HG02938 (cell line): ENCODE results near the gene ACO2.
"Not testable (repeated sequence)": the region's sequence is repeated elsewhere in the genome, so short reads cannot be mapped to it uniquely, and the experiment has no call there.

Experiments used
- ATAC-seq: cut with Tn5 transposase; IDR thresholded peaks from one replicate; pipeline ENCODE4 v1.9.1; 2021; ENCODE audit warnings: mild to moderate bottlenecking, moderate library complexity; ENCODE audit not compliant: unreplicated experiment

ACO2 gene

DNA sequence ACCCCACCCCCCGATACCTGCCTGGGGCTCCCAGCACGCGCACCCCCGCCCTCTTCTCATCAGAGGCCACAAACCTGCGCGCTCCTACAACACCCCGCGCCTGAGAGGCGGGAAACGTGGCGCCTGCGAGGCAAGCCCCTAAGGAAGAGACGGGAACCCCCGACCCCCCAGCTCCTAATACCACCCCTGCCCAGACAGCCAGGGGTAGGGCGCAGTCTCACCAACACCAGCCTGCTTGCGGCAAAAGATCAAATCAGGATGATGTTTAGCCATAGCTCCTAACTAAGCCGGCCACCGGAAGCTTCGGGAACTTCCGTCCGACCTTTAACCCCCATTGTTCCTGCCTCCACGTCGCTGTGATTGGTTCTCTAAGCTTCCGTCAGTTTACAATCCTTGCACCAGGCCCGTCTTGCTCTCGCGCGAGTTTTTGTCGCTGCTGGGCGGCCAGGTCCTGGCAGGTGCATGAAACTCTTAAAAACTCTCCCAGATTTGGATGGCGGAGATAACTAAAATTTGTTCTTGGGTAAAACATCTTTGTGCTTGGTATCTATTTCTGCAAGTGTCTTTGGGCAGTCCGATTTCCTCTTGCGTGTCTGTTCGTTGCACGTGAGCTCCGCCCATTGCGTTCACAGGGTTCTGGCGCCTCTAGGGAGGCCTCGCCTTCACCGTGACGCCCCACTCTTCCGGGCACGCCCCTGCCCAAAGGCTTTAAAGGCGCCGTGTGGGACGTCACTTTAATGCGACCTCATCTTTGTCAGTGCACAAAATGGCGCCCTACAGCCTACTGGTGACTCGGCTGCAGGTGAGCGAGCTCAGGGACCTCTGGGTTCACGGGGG lies at the start of gene ACO2, which contains the start of gene PHF5A:
Gene ACO2 (plus strand): TSS at position 737 of the 837 bp plus-strand sequence. CDS start 30 bp downstream, at position 767.
Gene PHF5A (minus strand): TSS at position 312 of the 837 bp plus-strand sequence. CDS start 39 bp downstream, at position 273.
- ATAC-seq: peak; percentile 82

DNA sequence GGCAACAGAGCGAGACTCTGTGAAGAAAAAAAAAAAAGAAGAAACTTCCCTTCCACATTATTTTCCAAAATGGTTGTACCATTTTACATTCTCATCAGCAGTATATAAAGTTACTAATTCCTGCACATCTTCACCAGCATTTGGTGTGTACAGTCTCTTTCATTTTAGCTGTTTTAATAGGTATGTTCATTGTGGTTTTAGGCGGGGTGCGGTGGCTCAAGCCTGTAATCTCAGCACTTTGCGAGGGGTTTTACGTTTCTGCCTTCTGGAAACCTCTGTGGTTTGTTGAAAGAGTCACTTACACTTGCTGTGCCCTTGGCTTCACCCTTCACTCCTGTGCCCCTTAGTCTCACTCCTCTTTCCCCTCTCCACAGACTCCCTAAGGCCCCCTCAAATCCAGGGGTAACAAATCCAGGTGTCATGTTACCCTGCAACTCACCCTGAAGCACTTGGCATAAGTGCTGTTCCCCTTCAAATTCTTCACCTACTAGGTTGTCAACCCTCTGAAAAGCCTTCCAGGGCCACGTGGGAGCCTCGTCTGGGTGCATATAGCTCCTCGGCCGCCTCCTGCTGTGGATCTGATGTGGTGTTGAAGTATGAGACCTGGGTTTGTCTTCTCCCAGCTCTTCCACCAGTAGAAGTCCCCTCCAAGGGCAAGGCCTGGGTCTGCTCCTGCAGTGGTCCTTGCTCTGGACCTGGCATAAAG lies 43.1 kb upstream of the ACO2 start:
- ATAC-seq: no peak

DNA sequence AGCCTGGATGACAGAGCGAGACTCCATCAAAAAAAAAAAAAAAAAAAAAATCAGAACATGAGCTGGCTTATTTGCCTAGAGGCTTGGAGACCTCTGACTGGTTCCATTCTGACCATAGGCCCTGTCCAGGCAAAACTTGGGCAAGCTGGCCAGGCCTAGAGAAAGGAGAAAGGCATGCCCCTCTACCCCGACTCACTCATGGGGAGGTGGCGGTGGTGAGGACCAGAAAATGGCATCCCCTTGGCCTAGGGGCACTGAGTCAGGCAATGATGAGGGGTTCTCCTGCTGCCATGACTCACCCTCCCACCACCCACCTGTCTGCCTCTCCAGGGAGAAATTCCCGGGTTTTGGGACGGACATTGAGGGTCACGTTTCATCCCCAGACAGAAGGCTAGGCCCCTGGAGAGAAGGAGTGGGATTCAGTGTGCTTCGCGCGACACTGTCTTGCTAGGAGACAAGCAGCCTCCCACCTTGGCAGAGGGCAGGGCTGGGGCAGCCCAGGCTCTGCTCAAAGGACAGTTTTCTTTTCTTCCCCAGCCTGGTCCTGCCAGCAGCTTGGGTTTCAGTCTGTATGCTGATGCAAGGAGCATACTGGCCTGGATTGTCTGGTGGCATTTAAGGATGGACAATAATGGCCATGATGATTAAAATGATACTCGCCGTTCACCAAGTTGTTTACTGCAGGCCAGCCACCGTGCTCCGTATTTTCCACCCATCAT lies 39.5 kb upstream of the ACO2 start:
- no peak for ATAC-seq

DNA sequence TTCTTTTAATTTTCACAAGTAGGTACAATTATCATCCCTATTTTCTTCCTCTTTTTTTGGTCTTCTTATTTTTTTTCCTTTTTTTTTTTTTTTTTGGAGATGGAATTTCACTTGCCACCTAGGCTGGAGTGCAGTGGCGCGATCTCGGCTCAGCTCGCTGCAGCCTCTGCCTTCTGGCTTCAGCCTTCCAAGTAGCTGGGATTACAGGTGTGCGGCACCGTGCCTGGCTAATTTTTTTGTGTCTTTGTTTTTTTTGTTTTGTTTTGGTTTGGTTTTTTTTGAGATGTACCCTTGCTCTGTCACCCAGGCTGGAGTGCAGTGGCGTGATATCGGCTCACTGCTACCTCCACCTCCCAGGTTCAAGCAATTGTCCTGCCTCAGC lies 39.0 kb upstream of the ACO2 start:
- ATAC-seq: no peak

DNA sequence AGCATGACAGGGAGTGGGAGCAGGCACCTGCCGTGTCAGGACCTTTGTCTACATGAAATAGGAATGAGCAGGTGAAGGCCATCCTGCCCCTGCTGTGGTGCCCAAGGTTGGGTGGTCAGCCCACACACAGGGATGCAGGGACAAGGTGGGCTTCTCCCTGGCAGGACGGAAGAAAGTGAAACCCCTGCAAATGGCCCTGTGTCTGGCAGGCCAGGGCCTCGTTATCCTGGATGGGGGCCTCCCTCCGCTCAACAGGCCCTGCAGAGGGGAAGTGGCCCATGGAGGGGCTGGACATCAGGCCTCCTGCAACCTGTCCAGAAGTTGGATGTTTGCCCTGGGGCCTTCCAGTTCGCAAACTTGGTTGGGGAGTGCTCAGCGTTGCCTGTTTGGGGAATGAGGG lies 37.3 kb upstream of the ACO2 start:
- ATAC-seq: no peak

DNA sequence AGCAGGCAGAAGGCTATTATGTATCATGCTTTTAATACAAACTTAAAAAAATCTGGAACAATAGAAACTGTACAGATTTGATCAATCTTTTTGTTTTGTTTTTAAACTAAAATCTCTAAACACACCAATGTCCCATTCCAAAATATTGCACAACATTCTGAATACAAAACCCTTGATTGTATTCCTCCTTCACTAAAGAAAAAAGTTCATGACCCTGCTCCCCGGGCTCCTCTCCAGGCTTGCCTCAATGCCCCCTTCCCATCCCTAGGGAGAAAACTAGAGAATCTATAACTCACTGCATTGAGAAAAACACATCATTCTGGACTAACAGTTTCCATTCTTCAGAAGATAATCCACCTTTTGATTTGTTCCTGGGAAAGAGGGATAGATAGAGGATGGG lies 35.4 kb upstream of the ACO2 start:
- not testable (repeated sequence) for ATAC-seq

DNA sequence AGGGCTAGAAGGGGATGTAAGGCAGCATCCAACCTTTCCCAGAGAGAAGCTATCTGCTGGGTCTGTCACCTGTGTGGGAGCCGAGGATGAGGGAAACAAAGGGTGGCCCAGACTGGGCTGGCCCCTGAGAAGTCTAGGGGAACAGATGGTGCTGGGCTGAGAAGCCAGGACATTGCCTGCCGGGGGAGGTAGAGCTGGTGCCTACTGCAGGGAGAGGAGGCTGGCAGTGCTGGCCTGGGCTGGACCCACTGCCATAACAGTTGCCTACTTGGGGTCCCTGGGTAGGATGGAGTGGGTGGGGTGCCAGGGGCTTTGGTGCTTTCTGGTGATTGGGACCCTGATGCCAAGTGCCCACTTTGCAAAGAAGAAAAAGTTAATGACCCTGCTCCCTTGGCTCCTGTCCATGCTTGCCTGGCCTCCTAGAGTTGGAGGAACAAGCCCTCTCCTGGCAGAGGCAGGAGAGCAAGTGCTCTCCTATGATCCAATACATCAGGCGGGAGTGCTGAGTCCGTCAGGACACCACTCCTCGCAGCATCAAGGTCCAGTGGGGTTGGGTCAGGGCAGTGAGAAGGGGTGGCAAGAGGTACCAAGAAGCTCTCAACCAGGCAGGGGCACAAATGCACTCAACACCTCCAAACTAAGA lies 34.4 kb upstream of the ACO2 start:
- not testable (repeated sequence) for ATAC-seq

DNA sequence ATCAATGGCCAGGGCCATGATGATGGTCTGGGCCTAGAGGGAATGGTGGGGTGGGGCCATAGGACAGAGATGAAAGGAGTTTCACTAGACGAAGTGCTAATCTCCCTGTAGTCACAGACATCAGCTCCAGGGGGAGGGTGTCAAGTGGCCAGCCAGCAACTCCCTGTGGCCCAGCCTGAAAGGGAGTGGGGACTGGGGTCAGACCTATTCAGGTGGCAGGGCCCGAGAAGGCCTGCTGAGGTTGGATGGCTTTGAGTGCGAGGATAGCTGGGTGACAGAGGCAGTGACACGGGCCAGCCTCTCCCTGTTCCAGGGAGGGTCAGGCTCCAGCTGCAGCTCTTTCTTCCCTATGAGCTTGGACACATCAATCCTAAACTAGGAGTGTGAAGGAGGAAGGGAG lies 33.4 kb upstream of the ACO2 start:
- no peak for ATAC-seq

DNA sequence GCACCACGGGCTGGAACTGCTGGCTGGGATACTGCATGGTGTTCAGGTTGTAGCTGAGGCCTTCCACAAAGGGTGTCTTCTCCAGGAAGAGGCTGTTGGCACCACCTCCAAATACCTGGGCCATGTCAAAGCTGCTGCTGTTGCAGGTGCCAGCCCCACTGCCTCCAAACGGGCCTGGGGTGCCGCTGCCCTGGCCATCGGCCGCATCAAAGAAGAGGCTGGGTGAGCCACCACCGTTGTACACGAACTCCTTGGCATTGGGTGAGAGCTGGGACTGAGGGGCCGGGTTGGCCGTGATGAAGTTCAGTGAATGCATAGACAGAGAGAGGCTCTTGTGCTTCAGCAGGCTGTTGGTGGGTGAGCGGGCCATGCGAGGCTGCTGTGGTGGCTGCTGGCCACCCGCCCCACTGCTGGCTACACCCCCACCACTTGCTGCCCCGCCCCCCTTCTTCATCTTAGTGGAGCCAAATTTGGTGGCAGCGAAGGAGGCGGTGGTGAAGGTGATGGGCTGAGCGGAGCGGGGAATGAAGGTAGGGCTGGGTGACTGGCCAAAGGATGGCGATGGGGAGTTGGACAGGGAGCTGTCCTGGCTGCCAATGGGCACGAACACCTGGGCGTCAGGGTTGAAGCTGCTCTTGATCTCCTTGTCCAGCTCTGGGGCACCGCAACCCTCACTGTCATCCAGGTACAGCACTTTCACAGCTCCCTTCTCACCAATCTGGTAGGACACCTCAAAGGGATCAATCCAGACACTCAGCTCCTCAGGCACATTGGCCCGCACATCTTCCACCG lies 32.4 kb upstream of the ACO2 start:
- no peak for ATAC-seq

DNA sequence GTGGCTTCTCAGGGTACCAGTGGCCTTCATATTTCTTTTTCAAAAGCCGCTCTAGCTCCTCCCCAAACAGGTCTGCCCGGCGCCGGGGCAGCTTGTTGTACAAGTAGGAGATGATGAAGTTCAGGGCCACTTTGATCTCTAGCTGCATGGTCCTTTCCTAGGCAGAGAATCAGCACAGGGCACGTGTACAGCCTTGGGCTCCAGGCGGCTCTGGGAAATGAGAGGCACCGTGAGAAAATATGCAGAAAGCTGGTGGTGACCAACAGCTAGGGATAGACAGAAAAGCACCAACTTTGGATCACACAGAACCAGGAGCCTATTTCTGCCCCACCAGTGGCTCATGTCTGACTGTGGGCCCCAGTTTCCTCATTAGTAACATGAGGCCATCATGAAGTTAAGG lies 31.7 kb upstream of the ACO2 start:
- ATAC-seq: no peak

DNA sequence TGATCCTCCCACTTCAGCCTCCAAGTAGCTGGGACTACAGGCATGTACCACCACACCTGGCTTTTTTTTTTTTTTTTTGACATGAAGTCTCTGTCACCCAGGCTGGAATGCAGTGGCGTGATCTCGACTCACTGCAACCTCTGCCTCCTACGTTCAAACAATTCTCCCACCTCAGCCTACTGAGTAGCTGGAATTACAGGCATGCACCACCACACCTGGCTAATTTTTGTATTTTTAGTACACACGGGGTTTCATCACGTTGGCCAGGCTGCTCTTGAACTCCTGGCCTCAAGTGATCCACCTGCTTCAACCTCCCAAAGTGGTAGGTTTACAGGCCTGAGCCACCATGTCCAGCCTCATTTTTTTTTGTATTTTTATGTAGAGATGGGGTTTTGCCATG lies 28.4 kb upstream of the ACO2 start:
- ATAC-seq: not testable (repeated sequence)

DNA sequence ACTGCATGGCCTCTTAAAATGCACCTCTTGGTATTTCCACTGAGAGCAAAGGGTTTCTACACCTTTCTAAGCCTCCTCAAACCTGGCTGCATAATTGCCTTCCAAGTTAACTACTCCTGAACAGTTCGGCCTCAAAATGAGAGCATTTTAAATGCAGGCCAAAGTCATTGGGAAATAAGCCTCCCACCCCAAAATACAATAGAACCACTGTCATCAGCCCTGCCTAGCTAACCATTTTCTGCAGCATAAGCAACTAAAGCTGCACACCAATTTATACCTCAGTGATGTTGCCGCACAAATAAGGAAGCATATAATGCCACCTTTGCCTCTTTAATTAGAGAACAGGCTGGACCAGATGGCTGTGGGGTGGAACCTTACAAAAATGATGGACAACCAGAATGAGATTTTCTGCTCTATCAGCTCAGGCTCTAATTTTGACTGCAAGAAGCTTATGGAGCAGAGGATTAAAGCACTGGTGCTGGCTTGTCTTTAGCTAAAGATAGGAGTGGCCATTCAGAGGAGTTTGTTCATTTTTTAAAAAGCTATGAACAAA lies 26.6 kb upstream of the ACO2 start:
- ATAC-seq: no peak

DNA sequence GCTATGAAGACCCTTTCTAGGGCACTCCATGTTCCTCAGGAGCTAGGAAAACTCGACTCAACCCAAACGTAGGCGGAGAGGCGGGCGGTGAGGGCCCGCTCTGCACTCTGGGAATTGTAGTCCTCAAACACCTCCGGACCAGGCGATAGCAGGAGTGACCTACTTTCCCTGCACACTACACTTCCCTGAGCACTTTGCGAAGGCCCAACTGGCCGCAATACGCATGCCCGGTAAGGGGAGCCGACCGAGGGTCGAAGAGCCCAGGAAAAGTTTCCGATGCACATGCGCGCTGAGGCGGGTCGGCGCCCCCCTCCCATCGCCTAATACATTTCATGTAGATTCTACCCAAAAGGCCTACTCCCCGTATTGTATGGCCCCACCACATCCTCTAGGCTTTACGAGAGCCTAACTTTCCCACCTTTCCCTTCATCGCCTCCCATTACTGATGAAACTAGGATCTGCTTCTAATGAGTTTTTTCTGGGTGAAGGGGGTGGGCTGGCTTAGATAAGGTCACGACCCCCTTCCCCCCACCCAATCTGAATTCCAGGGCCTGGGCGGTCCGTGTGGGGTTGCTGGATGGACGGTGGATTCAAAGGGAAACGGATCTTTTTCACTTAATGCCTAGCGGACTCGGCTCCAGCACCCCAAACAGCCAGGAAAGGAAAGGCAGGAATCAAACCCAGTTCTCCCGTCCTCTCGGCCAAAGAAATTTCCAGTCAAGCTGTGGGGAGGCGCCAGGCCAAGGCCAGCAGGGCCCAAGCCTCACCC lies 24.4 kb upstream of the ACO2 start:
- ATAC-seq: peak; percentile 48

DNA sequence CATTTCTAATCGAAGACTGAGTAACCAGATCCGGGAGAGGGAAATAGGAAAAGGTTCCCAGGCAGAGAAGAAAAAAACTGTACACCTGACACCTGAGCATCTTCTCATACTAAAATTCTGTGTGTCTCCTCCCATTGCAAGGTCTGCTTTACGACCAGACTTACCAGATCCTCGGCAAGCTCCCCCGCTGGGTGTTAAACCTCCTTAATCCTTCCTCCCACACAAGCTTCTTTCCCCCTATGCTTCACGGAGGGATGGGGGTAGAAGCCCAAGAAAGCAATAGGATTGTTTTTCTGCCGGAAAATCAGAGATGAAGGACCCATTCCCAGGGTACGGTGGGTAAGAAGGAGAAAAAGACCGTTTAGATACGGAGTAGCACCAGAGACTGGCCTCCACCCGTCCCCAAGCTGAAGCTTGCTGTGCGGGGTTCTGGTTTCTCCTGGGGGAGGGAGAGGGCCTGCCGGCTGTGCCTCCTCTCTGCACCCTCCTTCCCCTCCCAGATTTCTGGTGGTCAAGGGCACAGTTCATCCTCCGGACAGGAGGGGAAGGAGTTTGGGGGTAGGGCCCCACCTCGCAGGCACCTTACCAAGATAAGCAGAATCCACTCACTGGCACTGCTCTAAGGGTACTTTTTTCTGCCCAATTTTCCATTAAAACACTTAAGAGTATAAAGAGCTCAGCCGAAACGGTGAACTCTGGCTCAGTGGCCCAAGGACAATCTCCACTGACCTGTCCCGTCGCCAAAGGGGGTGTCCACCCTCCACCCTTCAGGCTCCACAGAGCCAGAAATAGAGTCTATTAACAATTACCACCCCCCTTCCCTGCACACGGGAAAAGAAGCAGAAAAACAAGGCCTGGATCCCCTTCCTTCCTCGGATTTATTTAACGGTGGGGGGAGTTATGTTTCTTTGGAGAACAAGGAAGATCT lies 23.5 kb upstream of the ACO2 start:
- no peak for ATAC-seq

DNA sequence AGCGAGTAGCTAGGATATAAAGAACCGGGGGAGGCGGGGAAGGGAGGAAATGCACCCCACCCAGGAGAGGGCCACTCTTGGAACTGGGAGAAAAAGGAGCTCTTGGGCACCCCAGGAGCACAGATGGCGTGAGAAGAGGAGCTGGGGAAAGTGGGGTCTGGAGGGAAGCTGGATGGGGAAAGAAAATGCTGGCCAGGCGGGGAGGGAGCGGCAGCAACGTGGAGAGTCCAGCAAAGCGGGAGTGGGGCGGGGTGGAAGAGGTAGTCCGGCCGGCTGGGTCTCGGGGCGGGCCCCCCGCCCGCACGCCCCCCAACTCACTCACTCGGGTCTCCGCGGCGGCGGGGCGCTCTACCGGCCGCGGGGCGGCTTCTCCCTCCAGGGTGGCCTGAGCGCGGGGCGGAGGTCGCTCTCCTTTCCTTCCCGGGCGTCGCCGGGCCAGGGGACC lies 22.8 kb upstream of the ACO2 start:
- no peak for ATAC-seq

DNA sequence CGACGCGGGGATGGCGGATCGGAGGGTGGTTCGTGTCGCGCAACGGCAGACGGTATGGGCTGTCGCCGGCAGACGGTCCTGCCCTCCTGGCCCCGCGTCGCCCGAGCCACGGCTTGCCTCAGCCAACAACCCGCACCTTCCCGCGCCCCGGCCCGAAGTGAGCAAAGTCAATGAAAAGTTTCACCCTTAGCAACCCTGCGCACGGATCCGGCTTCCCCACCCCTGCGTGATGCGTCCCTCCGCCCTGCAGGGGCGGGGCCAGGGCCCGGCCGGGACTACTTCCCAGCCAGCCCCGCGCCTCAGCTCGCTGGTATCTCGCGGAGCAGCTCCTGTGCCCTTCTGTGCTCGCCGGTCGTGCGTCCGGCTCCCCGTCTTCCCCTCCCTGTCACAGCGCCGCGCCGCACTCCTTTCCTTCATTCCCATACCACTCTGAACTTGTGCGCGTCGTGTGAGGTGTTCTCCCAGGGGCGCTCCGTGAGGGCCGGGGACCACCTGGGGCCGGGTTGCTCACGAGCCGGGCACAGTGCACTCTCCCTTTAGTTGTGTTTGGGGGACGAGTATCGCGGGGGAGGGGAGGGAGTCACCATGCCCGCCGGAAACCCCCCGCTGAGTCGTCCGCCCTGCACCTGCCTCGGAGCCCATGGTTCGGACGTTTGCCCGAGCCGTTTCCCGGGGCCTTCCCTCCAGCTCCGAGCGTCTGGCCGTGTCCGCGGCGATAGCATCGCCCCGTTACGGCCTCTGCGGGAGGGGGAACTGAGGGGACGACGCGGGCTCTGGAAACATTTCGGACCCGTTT lies 22.1 kb upstream of the ACO2 start, which contains the start of gene TOB2:
Gene TOB2 (minus strand): TSS at position 163 of the 796 bp plus-strand sequence. CDS start 9,456 bp downstream, outside the sequence.
- ATAC-seq: peak; percentile 29
